ENCODE measurements around the gene YEATS2.

YEATS2 gene

GRCh38 chr3:183815951-183816475, 118.4 kb downstream of the YEATS2 start:
- no peak overlapping the region for H3K27ac ChIP-seq (replicated peaks)
- H3K4me3 ChIP-seq (replicated peaks; ENCODE audit: insufficient read depth, low read length) = no peak overlapping the region
- no peak for DNase-seq (ENCODE audit: low read depth in 1 of 2, low spot score in 1 of 2)
- no peaks in the 10 kb centered on the region for H3K27me3 ChIP-seq (ENCODE audit: insufficient read depth, poor library complexity, severe bottlenecking)
- TF ChIP-seq, protein P1, sequence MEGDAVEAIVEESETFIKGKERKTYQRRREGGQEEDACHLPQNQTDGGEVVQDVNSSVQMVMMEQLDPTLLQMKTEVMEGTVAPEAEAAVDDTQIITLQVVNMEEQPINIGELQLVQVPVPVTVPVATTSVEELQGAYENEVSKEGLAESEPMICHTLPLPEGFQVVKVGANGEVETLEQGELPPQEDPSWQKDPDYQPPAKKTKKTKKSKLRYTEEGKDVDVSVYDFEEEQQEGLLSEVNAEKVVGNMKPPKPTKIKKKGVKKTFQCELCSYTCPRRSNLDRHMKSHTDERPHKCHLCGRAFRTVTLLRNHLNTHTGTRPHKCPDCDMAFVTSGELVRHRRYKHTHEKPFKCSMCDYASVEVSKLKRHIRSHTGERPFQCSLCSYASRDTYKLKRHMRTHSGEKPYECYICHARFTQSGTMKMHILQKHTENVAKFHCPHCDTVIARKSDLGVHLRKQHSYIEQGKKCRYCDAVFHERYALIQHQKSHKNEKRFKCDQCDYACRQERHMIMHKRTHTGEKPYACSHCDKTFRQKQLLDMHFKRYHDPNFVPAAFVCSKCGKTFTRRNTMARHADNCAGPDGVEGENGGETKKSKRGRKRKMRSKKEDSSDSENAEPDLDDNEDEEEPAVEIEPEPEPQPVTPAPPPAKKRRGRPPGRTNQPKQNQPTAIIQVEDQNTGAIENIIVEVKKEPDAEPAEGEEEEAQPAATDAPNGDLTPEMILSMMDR (IDR thresholded peaks at IDR 0.05; ENCODE audit: insufficient read depth, low read length) = no peak

GRCh38 chr3:183816681-183817510, 119.3 kb downstream of the YEATS2 start:
- Histone ChIP-seq H3K4me3 (replicated peaks; ENCODE audit: insufficient read depth, low read length) (no peak overlapping the region), H3K27ac (replicated peaks) (no peak overlapping the region), H3K27me3 (ENCODE audit: insufficient read depth, poor library complexity, severe bottlenecking) (no peaks in the 10 kb centered on the region)
- 0 out of 2 replicates have a peak, but pooled peaks have one; percentile 5 for TF ChIP-seq POLR2AphosphoS5 (IDR thresholded peaks at IDR 0.05; ENCODE audit: low read depth)
- TF ChIP-seq, protein P1 (IDR thresholded peaks at IDR 0.05; ENCODE audit: insufficient read depth, low read length) = no peak
- TF ChIP-seq, protein P2, sequence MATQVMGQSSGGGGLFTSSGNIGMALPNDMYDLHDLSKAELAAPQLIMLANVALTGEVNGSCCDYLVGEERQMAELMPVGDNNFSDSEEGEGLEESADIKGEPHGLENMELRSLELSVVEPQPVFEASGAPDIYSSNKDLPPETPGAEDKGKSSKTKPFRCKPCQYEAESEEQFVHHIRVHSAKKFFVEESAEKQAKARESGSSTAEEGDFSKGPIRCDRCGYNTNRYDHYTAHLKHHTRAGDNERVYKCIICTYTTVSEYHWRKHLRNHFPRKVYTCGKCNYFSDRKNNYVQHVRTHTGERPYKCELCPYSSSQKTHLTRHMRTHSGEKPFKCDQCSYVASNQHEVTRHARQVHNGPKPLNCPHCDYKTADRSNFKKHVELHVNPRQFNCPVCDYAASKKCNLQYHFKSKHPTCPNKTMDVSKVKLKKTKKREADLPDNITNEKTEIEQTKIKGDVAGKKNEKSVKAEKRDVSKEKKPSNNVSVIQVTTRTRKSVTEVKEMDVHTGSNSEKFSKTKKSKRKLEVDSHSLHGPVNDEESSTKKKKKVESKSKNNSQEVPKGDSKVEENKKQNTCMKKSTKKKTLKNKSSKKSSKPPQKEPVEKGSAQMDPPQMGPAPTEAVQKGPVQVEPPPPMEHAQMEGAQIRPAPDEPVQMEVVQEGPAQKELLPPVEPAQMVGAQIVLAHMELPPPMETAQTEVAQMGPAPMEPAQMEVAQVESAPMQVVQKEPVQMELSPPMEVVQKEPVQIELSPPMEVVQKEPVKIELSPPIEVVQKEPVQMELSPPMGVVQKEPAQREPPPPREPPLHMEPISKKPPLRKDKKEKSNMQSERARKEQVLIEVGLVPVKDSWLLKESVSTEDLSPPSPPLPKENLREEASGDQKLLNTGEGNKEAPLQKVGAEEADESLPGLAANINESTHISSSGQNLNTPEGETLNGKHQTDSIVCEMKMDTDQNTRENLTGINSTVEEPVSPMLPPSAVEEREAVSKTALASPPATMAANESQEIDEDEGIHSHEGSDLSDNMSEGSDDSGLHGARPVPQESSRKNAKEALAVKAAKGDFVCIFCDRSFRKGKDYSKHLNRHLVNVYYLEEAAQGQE (IDR thresholded peaks at IDR 0.05; ENCODE audit: insufficient replicate concordance, low read depth) = no peak
- TF ChIP-seq GABPA (IDR thresholded peaks at IDR 0.05; ENCODE audit: low read depth) = no peak
- TF ChIP-seq SPI1 (IDR thresholded peaks at IDR 0.05; ENCODE audit: borderline replicate concordance, low read depth) = no peak
- no peak for DNase-seq (ENCODE audit: low read depth in 1 of 2, low spot score in 1 of 2)

DNA sequence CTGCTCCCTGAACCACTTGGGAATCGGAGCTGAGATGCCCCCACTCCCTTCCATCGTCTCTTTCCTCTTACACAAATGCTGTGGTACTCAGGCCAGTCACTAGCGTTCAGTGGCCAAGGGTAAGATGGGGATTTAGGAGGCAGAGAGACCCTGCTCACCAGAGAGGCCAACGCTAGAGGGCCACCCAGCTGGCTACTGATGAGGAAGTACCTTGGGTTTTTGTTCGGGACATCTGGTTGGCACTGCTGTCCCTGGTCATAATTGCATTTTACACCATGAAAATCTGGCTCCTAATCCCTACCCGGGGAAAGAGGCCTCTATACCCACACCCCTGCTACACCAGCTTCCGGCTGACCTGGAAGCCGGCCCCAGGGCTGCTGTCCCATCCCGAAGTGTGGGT, 120.0 kb downstream of the YEATS2 start:
- Histone ChIP-seq H3K27me3 (ENCODE audit: insufficient read depth, poor library complexity, severe bottlenecking) (no peaks in the 10 kb centered on the region), H3K4me3 (replicated peaks; ENCODE audit: insufficient read depth, low read length) (no peak overlapping the region), H3K27ac (replicated peaks) (no peak overlapping the region)
- peak in 1 of 2 experiments; percentile 12 for DNase-seq (ENCODE audit: low read depth in 1 of 2, low spot score in 1 of 2)
- TF ChIP-seq POLR2AphosphoS5 (IDR thresholded peaks at IDR 0.05; ENCODE audit: low read depth) (no peak), GABPA (IDR thresholded peaks at IDR 0.05; ENCODE audit: low read depth) (no peak), SPI1 (IDR thresholded peaks at IDR 0.05; ENCODE audit: borderline replicate concordance, low read depth) (no peak)
- TF ChIP-seq, protein P1 (IDR thresholded peaks at IDR 0.05; ENCODE audit: insufficient read depth, low read length) = no peak
- TF ChIP-seq, protein P2 (IDR thresholded peaks at IDR 0.05; ENCODE audit: insufficient replicate concordance, low read depth) = no peak
